WERI-Rb-1 (cell line): Measurements from ENCODE around the gene KPNA6.

Experiments
- DNase-seq: peaks from one replicate; pipeline ENCODE4 v3.0.0-alpha.2; 2020
- H3K27ac ChIP-seq: fragments of 250-450 bp; sonication (Bioruptor Pico); 2 replicates; pipeline ENCODE4 v1.5.1; 2020; ENCODE audit warnings: mild to moderate bottlenecking, moderate library complexity
- H3K27me3 ChIP-seq: fragments of 250-450 bp; sonication (Bioruptor Pico); 2 replicates; pipeline ENCODE4 v1.5.1; 2021; ENCODE audit warnings: mild to moderate bottlenecking, low read depth, moderate library complexity; ENCODE audit not compliant: insufficient read depth, severe bottlenecking
- H3K36me3 ChIP-seq: fragments of 250-450 bp; sonication (Bioruptor Pico); 2 replicates; pipeline ENCODE4 v1.5.1; 2020; ENCODE audit warnings: mild to moderate bottlenecking, moderate library complexity
- H3K4me3 ChIP-seq: 2 replicates; pipeline ENCODE4 v1.5.1; 2011; ENCODE audit warnings: low read depth, mild to moderate bottlenecking, control low read depth, low read length
- H3K9me3 ChIP-seq: fragments of 250-450 bp; sonication (Bioruptor Pico); 2 replicates; pipeline ENCODE4 v1.5.1; 2021; ENCODE audit warnings: mild to moderate bottlenecking, moderate library complexity; ENCODE audit not compliant: severe bottlenecking
- TF ChIP-seq, protein P1 (sequence below): IDR thresholded peaks from 2 replicates; pipeline ENCODE4 v1.5.1; 2011; ENCODE audit warnings: low read depth, mild to moderate bottlenecking, control low read depth, inconsistent platforms, low read length

Gene KPNA6

DNA sequence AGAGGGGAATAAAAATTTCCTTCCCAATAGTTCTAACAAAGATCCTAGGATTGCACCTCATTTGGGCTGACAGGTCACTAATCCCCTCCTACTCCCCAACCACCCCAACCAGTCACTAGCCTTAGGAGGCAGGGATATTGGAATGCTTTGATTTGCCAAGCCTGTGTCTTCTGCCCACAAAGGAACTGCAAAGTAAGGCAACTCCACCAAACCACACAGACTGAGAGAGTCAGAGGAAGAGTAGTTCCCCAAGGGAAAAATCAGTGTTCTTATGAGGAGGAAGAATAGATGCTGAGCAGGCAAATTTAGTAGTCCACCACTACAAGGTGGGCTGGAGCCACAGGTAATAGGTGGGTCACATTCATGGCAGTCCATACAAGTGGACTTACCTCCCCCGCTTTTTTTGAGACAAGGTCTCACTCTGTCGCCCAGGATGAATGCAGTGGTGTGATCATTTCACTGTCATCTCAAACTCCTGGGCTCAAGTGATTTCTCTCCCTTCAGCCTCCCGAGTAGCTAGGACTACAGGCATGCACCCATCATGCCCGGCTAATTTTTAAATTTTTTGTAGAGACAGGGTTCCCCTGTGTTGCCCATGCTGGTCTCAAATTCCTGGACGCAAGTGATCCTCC, 38.8 kb upstream of the KPNA6 start:
- H3K27ac ChIP-seq: no peak overlapping the region
- no peak for DNase-seq

GRCh38 chr1:32071758-32072621, 35.9 kb upstream of the KPNA6 start:
- Histone ChIP-seq H3K9me3 (no peaks in the 10 kb centered on the region), H3K4me3 (peak overlapping the region; percentile 88), H3K27ac (peak overlapping the region; percentile 95), H3K27me3 (no peaks in the 10 kb centered on the region), H3K36me3 (peaks cover 16% of the 10 kb centered on the region)
- TF ChIP-seq, protein P1, sequence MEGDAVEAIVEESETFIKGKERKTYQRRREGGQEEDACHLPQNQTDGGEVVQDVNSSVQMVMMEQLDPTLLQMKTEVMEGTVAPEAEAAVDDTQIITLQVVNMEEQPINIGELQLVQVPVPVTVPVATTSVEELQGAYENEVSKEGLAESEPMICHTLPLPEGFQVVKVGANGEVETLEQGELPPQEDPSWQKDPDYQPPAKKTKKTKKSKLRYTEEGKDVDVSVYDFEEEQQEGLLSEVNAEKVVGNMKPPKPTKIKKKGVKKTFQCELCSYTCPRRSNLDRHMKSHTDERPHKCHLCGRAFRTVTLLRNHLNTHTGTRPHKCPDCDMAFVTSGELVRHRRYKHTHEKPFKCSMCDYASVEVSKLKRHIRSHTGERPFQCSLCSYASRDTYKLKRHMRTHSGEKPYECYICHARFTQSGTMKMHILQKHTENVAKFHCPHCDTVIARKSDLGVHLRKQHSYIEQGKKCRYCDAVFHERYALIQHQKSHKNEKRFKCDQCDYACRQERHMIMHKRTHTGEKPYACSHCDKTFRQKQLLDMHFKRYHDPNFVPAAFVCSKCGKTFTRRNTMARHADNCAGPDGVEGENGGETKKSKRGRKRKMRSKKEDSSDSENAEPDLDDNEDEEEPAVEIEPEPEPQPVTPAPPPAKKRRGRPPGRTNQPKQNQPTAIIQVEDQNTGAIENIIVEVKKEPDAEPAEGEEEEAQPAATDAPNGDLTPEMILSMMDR: no peak
- no peak for DNase-seq

More for the DNA sequence above, 38.8 kb upstream of the KPNA6 start:
- H3K27me3 ChIP-seq: no peaks in the 10 kb centered on the region
- TF ChIP-seq, protein P1: no peak
- H3K9me3 ChIP-seq: no peaks in the 10 kb centered on the region
- peaks cover 7% of the 10 kb centered on the region; the same call in 1 of the 2 replicates for H3K36me3 ChIP-seq
- H3K4me3 ChIP-seq: no peak overlapping the region

- DNase-seq: peak; percentile 96
- Histone ChIP-seq H3K9me3 (no peaks in the 10 kb centered on the region), H3K36me3 (peaks cover 24% of the 10 kb centered on the region), H3K27me3 (no peaks in the 10 kb centered on the region), H3K4me3 (peak within 1 kb of the TSS; percentile 88), H3K27ac (peak within 1 kb of the TSS; percentile 95)
- TF ChIP-seq, protein P1: no peak
Observed at GRCh38 chr1:32072622-32073298, 35.1 kb upstream of the KPNA6 start, which contains the start of gene TMEM39B. Gene TMEM39B (plus strand): TSS chr1:32072939. CDS start chr1:32073048, 109 bp downstream.

DNA sequence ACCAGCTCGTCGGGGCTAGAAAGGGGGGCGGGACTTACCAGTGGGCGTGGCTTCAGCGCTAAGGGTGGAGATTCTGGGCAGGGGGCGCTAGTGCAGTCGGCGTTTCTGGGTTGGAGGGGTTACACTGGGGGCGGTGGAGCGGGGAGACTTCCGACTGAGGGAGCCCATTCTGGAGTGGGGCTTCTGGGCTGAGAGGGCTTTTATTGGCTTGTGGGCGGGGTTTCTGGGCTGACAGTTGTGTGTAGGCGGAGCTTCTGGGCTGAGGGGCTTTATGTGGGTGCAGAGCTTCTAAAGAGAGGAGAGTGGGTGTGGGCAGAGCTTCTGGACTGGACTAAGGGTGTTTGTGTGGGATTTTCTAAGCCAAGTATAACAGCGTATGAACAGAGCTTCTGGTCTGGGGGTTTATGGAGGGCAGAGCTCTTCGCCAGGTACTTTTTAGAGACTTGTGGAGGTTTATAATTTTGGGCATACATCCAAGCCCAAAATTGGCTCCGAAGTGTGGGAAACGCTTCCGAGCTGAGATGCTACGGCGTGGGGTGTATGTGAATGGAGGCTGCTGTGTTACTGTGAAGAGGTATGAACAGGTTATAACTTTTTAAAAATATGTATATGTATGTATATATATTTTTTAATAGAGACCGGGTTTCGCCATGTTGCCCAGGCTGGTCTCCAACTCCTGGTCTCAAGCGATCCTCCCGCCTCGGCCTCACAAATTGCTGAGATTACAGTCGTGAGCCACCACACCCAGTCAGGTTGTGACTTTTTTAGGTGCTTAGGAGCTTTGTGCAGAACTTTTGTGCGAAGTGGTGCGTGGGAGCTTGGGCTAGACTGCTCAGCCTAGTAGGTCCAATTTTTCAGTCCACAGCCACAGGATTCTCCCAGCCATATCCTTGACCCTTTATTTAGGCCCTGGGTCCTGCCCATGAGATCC, 34.3 kb upstream of the KPNA6 start:
- Histone ChIP-seq H3K27ac (peak overlapping the region; percentile 95), H3K27me3 (no peaks in the 10 kb centered on the region), H3K36me3 (peaks cover 30% of the 10 kb centered on the region), H3K9me3 (no peaks in the 10 kb centered on the region), H3K4me3 (peak overlapping the region; percentile 88)
- TF ChIP-seq, protein P1: peak; percentile 35; the same call in 1 of the 2 replicates
- DNase-seq: peak; percentile 95

DNA sequence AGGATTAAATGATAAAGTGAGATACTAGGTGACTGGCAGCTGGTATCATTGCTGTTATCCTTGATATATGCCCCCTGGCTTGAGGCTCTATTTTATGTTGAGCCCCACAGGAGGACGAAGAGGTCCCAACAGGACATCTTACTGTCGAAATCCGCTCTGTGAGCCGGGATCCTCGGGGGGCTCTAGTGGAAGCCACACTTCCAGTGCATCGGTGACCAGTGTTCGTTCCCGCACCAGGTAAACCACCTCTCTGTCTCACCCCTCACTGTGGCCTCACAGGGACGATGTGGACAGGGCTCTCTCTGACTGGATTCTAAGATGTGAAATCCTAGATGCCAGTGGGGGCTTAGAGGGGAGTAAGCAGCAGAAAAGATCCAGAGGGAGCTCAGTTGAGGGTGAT, 33.0 kb upstream of the KPNA6 start:
- no peaks in the 10 kb centered on the region for H3K9me3 ChIP-seq
- no peak overlapping the region for H3K27ac ChIP-seq
- TF ChIP-seq, protein P1: no peak
- DNase-seq: no peak
- H3K27me3 ChIP-seq: no peaks in the 10 kb centered on the region
- H3K4me3 ChIP-seq: no peak overlapping the region
- peaks cover 37% of the 10 kb centered on the region for H3K36me3 ChIP-seq
